ENCODE measurements around the gene APEH.

- TF ChIP-seq CTCF (tag by site-specific recombination; IDR thresholded peaks at IDR 0.05) (no peak), ZNF843 (tag by site-specific recombination; IDR thresholded peaks at IDR 0.05) (no peak), REST (tag by site-specific recombination; IDR thresholded peaks at IDR 0.05) (no peak), YY1 (tag by site-specific recombination; IDR thresholded peaks at IDR 0.05) (no peak), HOXA7 (CRISPR knock-in tag; IDR thresholded peaks at IDR 0.05; ENCODE audit: borderline replicate concordance) (no peak), ZNF266 (tag by site-specific recombination; IDR thresholded peaks at IDR 0.05; ENCODE audit: low read depth) (no peak), ZNF121 (tag by site-specific recombination; IDR thresholded peaks at IDR 0.05) (no peak), ZBTB6 (tag by site-specific recombination; IDR thresholded peaks at IDR 0.05) (no peak), ZSCAN16 (tag by site-specific recombination; IDR thresholded peaks at IDR 0.05) (no peak), ZNF549 (tag by site-specific recombination; IDR thresholded peaks at IDR 0.05) (no peak), ZNF292 (tag by site-specific recombination; IDR thresholded peaks at IDR 0.05; ENCODE audit: borderline replicate concordance, low read depth) (no peak), ZNF561 (tag by site-specific recombination; IDR thresholded peaks at IDR 0.05; ENCODE audit: borderline replicate concordance) (no peak)
- TF ChIP-seq, protein P1, sequence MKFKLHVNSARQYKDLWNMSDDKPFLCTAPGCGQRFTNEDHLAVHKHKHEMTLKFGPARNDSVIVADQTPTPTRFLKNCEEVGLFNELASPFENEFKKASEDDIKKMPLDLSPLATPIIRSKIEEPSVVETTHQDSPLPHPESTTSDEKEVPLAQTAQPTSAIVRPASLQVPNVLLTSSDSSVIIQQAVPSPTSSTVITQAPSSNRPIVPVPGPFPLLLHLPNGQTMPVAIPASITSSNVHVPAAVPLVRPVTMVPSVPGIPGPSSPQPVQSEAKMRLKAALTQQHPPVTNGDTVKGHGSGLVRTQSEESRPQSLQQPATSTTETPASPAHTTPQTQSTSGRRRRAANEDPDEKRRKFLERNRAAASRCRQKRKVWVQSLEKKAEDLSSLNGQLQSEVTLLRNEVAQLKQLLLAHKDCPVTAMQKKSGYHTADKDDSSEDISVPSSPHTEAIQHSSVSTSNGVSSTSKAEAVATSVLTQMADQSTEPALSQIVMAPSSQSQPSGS (tag by site-specific recombination; IDR thresholded peaks at IDR 0.05; ENCODE audit: low read depth), result no peak
- TF ChIP-seq, protein P2, sequence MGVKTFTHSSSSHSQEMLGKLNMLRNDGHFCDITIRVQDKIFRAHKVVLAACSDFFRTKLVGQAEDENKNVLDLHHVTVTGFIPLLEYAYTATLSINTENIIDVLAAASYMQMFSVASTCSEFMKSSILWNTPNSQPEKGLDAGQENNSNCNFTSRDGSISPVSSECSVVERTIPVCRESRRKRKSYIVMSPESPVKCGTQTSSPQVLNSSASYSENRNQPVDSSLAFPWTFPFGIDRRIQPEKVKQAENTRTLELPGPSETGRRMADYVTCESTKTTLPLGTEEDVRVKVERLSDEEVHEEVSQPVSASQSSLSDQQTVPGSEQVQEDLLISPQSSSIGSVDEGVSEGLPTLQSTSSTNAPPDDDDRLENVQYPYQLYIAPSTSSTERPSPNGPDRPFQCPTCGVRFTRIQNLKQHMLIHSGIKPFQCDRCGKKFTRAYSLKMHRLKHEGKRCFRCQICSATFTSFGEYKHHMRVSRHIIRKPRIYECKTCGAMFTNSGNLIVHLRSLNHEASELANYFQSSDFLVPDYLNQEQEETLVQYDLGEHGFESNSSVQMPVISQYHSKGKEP (tag by site-specific recombination; IDR thresholded peaks at IDR 0.05), result no peak
These were observed 16.8 kb upstream of the APEH start for GRCh38 chr3:49657208-49657915.
